Cardiac muscle cell (in vitro differentiated cells and primary cell): ENCODE data around the gene ACSF2. TPM values are rescaled to one million over a fixed set of nuclear protein-coding genes. Genes with fewer than 3 reads are reported as not detected.
A peak's percentile ranks its signal among the peaks of the same experiment; 100 is the strongest.

Experiments used
- DNase-seq, 2 donors: peaks; one replicate each; pipeline versions ENCODE4 v3.0.0 to v3.0.0-alpha.2; 2010 to 2017; ENCODE audit warnings: low read depth in 1 of 2, low spot score in 1 of 2
- H3K27ac ChIP-seq: fragments of 200-600 bp; sonication (generic); 2 replicates; pipeline ENCODE4 v1.5.1; 2016
- H3K27me3 ChIP-seq: fragments of 200-600 bp; sonication (generic); 2 replicates; pipeline ENCODE4 v1.6.0; 2016; ENCODE audit warnings: control low read depth
- H3K36me3 ChIP-seq: fragments of 200-600 bp; sonication (generic); 2 replicates; pipeline ENCODE4 v1.5.1; 2016; ENCODE audit warnings: control low read depth
- H3K4me1 ChIP-seq: fragments of 200-600 bp; sonication (generic); 2 replicates; pipeline ENCODE4 v1.8.1; 2017; ENCODE audit warnings: low read depth, mild to moderate bottlenecking, mixed run types
- H3K4me3 ChIP-seq: fragments of 200-600 bp; sonication (generic); 2 replicates; pipeline ENCODE4 v1.5.1; 2016; ENCODE audit warnings: mild to moderate bottlenecking
- H3K9me3 ChIP-seq: fragments of 200-600 bp; sonication (generic); 2 replicates; pipeline ENCODE4 v1.5.1; 2017; ENCODE audit warnings: low read depth, mild to moderate bottlenecking, control low read depth
- CTCF ChIP-seq: IDR thresholded peaks from 2 replicates; pipeline ENCODE4 v1.5.1; 2012; ENCODE audit warnings: low read depth, mild to moderate bottlenecking, low read length
- polyA plus RNA-seq: library from polyadenylated mRNA; unstranded; fragments of >200 nt; fragmentation: Nextera tagmentation; extraction: Ambion mirVana; gene quantifications from 2 replicates; pipeline ENCODE4 v1.2.1, GENCODE V29; 2016
- total RNA-seq: library from RNA; depleted of rRNA; stranded (reverse); fragments of >200 nt; gene quantifications from 2 replicates; pipeline ENCODE4 v1.2.3, GENCODE V29; 2016

The ACSF2 gene, protein sequence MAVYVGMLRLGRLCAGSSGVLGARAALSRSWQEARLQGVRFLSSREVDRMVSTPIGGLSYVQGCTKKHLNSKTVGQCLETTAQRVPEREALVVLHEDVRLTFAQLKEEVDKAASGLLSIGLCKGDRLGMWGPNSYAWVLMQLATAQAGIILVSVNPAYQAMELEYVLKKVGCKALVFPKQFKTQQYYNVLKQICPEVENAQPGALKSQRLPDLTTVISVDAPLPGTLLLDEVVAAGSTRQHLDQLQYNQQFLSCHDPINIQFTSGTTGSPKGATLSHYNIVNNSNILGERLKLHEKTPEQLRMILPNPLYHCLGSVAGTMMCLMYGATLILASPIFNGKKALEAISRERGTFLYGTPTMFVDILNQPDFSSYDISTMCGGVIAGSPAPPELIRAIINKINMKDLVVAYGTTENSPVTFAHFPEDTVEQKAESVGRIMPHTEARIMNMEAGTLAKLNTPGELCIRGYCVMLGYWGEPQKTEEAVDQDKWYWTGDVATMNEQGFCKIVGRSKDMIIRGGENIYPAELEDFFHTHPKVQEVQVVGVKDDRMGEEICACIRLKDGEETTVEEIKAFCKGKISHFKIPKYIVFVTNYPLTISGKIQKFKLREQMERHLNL
- total RNA-seq (116 and 177 TPM in 2 replicates), polyA plus RNA-seq (73.3 and 96.6 TPM in 2 replicates)

DNA sequence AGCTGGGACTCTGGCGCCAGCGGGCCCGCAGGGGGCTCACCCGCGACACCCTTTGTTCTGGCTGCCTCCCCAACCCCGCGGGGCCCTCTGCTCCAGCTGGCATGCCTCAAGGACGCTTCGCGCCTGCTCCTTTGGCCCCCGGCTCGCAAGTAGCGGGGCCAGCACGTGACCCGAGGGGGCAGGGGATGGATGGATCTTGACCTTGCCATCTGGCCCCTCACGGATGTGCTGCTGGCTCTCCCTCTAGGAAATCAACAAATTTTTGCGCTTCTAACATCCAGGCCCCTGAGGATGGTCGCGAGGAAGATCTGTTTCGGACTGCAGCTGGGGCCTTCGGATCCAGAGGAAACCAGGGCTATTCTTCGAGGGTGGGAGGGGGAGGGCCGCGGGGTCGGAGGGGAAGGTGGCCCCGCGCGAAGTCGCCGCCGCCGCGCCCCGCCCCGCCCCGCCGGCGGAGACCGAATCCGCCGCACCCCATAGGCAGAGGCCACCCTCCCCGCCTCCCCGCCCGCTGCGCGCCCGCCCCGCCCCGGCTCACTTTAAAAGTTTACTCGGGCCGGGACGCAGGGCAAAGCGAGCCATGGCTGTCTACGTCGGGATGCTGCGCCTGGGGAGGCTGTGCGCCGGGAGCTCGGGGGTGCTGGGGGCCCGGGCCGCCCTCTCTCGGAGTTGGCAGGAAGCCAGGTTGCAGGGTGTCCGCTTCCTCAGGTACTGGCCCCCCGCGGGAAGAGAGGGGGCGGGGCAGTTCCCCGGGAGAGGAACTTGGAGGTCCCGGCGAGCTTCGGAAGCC lies at the start of gene ACSF2:
TSS of gene ACSF2 (plus strand) at position 537 of the 790 bp plus-strand sequence. CDS start at position 581, 44 bp downstream.
- Histone ChIP-seq H3K36me3 (no peaks in the 10 kb centered on the region), H3K27ac (peak within 1 kb of the TSS; percentile 68), H3K4me3 (peak within 1 kb of the TSS; percentile 56), H3K4me1 (peaks cover 37% of the 10 kb centered on the region), H3K9me3 (no peaks in the 10 kb centered on the region), H3K27me3 (no peaks in the 10 kb centered on the region)
- no peak for TF ChIP-seq CTCF
- peak; percentile 65 to 86 for DNase-seq

- DNase-seq = no peak
- Histone ChIP-seq H3K9me3 (no peaks in the 10 kb centered on the region), H3K4me3 (no peak overlapping the region), H3K27ac (no peak overlapping the region), H3K27me3 (no peaks in the 10 kb centered on the region), H3K4me1 (no peaks in the 10 kb centered on the region), H3K36me3 (peaks cover 21% of the 10 kb centered on the region)
- TF ChIP-seq CTCF = no peak
Observed at GRCh38 chr17:50379351-50380132, 46.5 kb upstream of the ACSF2 start.

- no peak overlapping the region for H3K27ac ChIP-seq
- H3K9me3 ChIP-seq = no peaks in the 10 kb centered on the region
- no peak for TF ChIP-seq CTCF
- H3K27me3 ChIP-seq = no peaks in the 10 kb centered on the region
- H3K36me3 ChIP-seq = peaks cover 26% of the 10 kb centered on the region
- H3K4me1 ChIP-seq = no peaks in the 10 kb centered on the region
- no peak for DNase-seq
- H3K4me3 ChIP-seq = no peak overlapping the region
Observed at GRCh38 chr17:50380369-50381259, 45.4 kb upstream of the ACSF2 start.

GRCh38 chr17:50381260-50381815 lies 44.7 kb upstream of the ACSF2 start:
- no peak for TF ChIP-seq CTCF
- Histone ChIP-seq H3K4me1 (no peaks in the 10 kb centered on the region), H3K4me3 (no peak overlapping the region), H3K9me3 (no peaks in the 10 kb centered on the region), H3K27me3 (no peaks in the 10 kb centered on the region), H3K36me3 (peaks cover 34% of the 10 kb centered on the region), H3K27ac (no peak overlapping the region)
- no peak for DNase-seq
